GM18868 (cell line): ENCODE data around the gene RPE.

Experiments used
- ATAC-seq: cut with Tn5 transposase; IDR thresholded peaks from one replicate; pipeline ENCODE4 v1.9.1; 2021; ENCODE audit warnings: mild to moderate bottlenecking, moderate library complexity; ENCODE audit not compliant: unreplicated experiment

RPE gene

DNA sequence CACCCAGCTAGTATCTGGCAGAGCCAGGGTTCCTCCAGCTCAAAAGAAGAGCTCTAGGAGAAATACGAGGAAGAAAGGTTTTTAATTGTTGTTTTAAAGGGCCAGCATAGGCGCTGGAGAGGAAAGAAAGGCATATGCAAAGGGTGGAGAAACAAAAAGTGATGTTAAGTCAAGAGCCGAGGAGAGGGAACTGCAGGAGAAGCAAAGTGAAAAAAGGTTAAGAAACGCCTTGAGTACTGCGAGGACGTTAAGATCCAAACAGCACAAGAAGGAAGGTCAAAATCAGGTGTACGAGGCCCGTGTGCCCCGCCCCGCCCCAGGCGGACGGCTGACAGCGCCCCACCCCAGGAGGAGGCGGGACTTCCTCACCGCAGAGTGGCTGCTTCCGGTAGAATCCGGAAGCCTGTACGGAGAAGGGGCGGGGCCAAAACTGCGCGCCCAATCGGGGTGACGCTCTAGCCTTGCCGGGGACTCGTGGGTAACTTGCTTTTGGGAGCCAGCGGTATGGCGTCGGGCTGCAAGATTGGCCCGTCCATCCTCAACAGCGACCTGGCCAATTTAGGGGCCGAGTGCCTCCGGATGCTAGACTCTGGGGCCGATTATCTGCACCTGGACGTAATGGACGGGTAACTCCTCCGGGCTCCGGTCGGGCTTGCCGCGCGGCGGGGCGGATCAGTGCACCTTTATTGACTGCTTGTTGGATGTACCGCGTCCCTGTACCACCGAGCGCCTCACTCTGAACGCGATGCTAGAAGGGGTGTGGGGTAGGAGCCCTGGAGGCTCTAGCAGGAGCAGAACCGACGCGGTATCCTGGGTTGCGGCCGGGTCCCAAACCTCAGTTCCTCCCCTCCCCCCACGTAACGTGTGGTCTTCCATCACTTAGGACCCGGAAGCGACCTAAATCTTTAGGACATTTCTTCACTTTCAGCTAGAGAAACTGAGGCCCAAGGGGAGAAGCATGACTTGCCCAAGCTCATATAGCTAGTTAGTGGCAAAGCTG lies at the start of gene RPE:
Gene RPE (plus strand): TSS at position 481 of the 1,000 bp plus-strand sequence. CDS start 24 bp downstream, at position 505.
- ATAC-seq, result peak; percentile 99

DNA sequence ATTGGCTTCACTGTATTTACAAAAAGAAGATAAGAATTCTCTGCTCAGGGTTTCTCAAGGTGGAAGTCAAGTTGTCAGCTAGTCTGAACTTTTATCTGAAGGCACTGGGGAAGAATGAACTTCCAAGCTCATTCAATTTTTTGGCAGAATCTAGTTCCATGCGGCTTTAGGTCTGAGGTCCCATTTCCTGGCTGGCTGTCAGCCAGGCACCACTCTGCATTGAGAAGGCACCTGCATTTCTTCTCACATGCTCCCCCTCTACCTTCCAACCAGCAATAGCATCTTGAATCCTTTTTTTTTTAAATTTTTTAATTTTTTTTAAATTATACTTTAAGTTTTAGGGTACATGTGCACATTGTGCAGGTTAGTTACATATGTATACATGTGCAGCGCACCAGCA lies 46.2 kb upstream of the RPE start:
- no peak for ATAC-seq

DNA sequence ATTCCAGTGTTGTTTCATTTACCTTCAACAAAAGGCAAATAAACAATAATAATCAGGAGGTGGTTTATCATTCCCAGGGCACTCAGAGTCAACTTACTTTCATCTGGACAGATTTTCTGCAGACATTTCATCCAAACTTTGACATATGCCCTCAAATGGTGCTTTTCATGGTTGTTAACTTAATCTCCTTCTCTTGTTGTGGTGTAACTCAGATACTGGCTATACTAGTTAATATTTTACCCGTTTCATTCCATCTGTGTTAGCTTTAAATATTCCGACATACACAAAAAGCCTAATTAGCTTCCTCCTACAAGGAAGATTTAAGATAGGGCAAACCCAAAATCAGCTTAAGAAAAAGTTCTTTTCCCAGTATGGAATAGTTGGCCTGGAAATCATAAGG lies 44.4 kb upstream of the RPE start:
- no peak for ATAC-seq

DNA sequence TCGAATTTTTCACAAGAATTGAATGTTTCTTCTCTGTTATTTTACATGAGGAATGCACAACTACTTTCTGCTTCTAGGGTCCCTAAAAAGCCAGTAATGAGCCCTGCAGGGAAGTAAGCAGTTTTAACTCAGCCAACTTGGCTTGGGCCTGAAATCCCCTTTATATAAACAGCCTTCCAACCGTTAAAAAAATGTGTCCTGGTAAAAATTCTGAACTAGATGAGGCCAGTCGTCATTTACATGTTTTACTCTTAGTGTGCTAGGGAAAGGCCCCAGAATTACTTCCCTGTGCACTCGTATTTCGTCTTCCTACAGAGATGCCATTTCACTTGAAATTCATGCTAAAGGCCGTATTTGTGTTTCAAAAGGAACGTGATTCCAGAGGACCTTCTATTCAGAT lies 42.4 kb upstream of the RPE start:
- no peak for ATAC-seq

DNA sequence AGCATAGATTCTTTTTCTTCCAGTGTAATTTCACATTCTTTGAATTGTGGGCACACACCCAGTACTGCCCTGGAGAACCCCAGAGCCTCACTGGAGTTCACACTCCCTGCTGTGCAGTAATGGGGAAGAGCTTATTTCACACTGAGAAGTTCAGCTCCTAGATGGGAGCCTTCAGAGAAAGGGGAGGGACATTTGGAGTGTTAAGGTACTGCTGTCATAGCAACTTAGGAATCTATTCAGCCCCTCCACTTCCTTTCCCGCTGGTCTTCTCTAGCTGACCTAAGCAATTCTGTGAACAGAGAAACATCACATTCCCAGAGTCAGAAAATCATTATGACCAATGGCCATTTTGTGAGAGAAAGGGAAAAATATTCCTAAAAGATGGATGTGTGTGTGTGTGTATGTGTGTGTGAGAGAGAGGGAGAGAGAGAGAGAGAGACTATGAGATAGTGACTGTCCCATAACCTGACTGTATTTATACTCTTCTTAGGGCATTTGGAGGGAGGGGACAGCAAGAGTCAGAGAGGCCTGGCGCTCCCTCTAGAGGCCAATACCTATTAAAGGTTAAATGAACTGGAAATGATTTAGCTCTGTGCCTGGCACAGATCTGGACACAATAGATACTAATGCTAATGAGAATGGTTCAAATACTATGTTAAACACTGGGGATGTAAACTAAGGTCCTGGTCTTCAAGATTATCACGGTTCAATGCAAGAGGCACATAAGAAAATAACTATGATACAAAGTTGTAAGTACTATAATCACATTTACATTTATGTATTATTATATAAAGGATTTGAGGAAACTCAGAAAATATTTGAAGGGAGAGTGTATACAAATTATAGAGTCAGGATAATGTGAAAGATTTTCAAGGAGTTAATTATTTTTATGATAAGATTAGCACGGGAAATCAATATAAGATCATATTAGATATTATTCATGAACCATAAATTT lies 41.5 kb upstream of the RPE start:
- peak; percentile 97 for ATAC-seq

DNA sequence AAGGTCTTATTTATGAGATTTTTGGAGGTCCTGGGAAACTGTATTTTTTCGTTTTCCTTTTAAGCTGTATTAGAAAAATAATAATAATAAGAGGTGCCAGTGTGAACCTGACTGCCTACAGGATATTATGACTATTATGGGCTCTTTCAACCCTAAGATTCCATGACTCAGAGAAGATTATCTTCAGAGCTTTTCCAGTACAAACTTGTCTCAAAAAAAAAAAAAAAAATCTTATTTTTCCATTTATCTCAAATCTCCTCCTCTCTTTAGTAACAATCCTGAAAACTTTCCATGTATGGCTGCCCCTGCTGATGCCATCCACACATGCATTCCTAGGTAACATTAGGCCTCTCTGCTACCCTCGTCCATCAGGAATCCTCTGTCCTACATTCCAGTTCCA lies 36.7 kb upstream of the RPE start:
- ATAC-seq, result no peak

DNA sequence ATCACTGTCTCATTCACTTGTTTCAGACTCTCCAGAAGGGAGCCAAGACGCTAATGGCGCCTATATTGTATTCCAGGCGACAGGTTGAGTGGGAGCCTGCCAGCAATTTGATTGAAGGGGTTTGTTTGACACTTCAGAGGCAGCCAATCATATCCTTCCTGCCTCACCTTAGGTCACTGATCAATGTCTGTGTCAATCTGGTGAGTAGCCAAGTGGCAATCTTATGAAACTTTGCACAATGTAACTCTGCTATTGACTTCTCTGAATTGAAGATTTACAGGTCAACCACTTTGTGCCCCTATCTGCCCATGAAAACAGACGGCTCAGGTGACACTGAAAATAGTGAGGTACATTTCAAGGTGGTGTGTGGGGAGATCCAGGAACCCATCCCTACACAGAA lies 32.7 kb upstream of the RPE start:
- ATAC-seq, result no peak

DNA sequence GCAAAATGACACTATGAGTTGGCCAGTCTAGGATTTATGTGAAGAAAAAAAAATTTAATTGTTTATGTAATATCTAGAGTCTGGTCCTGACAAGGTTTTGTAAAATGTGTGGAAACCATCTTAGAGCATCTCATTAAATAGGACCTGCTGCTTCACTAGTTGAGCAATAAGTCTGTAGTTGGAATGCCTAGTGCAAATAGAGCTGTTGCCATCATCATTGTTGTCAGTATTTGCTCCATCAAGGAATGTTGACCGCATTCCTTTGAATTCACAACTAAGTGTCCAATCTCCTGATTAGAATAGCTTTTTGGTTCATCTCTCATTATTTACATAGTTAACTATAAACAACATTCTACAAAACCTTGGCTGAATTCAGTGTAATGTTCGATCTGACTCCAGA lies 32.2 kb upstream of the RPE start:
- ATAC-seq, result no peak

DNA sequence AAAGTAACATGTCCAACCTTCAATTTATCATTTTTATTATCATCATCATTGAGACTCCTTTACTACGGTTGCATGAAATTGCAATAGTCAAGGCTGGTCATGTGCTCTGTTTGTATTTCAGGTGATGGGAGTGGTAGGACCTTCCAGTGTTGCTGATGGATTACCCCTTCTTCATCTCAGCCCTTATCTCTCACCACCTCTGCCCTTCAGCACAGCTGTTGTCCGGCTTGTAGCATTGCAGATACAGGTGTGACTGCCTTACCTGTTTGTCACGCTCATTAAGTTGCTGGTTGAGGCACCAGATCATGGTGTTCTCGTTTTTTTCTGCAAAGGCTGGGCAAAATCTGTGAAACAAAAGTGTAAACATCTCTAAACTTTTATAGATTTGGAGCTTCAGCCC lies 31.7 kb upstream of the RPE start:
- ATAC-seq, result no peak

DNA sequence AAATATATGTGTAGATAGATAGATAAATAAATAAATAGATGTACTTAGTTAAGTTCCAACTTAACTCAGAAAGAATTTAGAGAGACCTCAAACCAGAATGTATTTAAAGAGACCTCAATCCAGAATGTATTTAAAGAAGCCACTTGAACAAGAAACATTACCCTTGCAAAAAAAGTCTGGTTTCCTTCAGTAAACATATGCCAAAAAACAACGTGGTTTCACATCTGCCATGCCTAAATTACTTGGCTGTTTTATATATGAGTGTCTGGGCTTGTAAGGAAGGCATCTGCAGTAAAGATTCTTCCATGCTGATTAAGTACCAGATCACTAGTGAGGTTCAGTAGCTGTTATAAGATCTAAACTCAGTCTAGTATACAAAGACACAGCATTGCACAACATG lies 29.1 kb upstream of the RPE start:
- no peak for ATAC-seq

DNA sequence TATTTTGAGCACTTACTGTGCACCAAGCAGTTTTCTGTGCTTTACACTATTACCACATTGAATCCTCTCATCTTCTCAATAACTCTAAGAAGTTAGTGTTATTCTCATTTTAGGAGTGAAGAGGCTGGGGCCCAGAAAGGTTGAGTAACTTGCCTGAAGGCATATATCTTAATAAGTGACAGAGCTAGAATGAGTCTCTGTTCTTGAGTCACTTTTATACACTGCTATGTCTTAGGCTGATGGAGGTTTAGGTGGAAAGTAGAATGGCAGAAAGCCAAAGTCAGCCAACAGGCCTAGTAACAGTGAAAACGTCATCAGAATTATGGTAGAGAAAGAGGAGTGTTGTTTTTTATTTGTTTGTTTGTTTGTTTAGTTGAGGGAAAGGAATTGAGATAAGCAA lies 27.9 kb upstream of the RPE start:
- ATAC-seq, result no peak

DNA sequence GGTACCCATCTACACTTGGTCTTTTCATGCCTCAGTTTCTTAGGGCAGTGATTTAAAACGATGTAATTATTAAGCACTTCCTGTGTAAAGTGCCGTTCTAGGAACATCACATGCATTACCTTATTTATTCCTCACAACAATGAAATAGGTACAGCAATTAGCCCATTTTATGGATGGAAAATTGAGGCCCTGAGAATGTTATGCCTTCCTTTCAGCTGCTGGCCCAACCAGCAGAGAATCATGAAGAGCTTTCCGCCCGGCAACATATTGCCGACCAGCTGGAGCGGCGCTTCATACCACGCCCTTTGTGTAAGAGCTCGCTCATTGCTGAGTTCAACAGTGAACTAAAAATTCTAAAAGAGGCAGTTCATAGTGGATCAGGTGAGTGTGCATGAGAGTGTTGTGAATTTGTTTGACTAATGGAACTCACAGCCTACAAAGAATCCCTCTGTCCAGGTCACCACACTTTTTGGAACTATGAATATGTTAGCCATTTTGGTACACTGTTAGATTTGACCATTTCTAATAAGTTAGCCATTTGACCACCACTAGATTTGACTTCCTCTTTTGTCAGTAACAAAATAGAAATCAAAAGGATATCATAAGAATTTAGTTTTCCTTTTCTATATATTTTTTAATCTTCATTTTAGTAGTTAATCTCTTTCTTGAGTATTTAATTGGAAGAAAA lies 25.6 kb upstream of the RPE start:
- ATAC-seq, result no peak

DNA sequence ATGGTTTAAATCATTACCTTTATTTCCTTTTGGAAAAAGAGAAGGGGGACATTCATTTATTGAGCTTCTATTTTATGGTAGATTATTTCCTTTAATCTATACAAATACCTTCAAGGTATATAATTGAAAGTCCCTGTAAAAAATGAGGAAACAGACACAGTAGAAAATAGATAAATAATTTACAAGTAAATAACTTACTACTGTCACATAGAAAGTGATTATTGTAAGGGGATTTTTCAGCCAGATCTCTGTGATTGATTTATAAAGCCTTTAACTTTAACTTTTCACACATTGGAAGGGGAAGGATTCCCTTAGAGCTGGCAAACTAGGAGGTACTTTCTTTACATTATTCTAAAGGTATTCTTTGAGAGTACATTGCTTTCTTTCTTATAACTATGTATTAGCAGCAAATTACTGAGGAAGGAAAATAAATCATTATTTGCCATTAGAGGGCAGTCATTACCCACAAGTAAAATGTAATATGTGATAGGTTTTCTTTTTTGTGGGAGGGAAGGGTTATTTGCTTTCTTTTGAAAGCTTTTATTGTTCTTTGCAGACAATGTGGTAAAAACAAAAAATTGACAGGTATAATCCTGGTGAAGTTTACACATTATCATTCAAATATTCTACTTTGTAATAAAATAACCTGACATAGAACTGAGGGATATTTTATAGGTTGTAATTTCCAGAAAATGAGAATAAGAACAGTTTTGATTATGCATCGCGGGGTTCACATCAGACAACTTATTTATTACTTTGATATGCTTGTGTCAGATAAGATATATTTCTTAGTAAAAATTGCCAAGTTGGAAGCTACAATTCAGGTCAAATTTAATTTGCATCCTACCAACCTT lies 24.8 kb upstream of the RPE start:
- ATAC-seq, result peak; percentile 78

DNA sequence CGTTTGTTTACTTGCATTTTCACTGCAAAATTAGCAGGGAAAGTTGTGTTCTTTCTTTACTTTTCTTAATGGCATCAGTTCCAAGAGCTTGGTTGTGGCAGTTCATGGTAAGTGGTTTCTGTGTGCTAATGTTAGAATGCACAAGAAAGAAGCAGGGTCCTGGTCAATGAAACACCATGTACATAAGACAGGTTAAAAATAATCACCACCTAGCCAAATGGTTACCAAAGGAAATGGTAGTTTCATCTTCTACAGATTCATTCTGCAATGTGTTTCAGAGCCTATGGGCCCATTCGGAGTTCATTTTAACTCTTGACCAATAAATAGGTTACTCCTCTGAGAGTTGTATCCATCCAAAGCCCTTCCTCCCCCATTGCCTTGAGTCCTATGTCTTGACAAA lies 18.1 kb upstream of the RPE start:
- no peak for ATAC-seq

DNA sequence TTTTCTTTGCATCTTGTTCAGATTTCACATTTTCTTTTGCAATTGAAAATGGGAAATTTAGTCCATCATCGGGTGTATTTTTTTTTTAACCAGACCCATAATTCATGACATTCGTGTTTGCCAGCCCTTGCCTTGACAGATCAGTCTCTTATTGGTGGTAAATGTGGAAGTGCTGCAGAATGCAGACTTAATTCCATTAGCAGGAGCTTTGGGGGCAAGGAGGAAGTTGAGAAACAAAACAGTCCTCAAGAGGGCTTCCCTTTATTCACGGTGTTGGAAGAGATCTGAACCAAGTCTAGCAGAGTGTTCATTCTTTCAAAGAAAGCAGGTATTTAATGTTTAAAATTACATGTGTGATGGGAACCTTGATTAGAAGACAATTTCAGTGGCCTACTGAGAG lies 16.6 kb upstream of the RPE start:
- no peak for ATAC-seq

DNA sequence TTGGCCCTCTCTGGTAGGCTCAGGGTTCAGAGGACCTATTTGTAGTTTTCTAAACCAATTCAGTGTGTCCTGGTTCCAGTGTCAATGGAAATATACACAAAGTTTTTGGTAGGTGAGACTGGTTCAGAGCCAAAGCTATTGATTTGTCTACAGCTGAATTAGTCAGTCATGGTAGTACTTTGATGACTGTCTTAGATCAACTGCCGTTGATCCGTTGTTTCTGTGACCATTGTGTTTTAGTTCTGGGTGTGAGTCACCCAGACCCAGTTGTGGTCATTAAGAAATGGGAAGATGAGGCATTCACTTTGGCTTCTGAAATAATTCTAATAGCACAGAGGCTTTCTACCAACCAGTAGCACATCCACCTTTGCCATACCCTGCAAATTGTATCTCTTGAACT lies 16.0 kb upstream of the RPE start:
- ATAC-seq, result no peak

DNA sequence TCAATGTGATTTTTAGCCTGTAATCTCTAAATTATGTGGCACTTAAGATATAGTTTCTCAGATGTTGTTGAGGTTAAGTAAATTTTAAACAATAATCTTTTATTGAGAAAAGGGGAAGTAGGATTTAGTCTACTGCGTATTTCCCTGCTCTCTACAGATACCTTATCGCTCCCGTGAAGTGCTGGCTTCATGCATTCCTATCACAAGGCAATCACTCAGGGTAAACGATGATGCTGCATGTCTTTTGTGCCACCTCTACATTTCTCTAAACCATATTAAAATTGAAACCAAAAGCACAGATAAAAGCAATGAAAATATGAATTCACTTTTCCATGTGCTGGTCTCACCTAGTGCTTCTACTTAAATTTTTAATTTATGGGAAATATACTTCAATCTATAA lies 14.4 kb upstream of the RPE start:
- peak; percentile 73 for ATAC-seq

DNA sequence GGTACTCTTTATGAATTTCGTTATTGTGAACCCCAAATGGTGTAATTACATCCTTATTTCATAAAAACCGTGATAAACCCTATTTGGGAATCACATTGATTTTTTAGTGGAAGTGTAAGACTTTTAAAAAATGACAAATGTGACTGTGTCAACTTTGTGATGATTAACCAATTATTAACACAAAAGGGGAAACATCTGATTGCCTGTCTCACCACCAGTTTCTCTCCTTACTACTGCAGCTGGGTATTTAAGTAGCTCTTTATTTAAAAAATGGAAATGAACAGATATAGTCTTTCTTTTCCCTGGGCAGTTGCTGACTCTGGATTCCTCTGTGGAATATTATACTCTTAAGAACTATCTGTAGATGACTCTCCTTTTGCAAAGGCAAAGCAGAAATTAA lies 11.6 kb upstream of the RPE start:
- no peak for ATAC-seq

DNA sequence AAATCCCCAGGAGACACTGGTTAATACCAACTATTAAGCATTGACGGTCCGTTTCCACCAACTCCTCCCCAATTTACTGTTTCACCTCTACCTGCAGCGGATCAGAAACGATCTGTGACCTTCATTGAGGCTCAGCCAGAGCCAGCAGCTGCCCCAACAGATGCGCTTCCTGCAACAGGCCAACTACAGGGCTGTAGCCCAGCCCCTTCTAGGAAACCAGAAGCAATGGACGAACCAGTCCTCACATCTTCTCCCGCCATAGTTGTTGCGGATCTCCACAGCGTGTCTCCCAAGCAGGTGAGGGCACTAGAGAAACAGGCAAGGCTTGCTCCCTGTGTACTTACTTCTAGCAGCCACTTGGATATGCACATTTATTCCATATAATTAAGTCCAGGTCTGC lies 8.5 kb upstream of the RPE start:
- ATAC-seq, result no peak

DNA sequence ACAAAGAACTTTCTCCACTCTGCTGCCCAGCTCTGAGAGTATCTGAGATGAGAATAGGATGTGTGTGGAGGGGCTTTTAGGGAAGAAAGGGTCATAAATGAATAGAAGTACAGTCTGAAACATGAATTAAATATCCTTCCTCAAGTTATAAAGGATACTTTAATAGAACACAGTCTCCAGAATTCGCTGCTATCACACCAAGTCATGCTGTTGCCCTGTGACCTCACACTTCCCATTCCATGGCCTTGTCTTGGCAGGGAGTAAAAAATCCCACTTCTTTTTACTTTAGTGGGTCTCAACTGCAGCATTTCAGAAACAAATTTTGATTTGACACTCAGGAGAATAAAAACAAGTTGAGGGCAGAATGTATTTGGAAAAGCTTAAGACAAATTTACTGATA lies 3.8 kb upstream of the RPE start:
- no peak for ATAC-seq
